DOHH2 (cell line): ENCODE results near the gene POLR2C.

ENCODE experiments used
- EZH2phosphoT487 ChIP-seq: fragments of 200-600 bp; sonication (generic); IDR thresholded peaks from 2 replicates; pipeline ENCODE4 v1.6.1; 2017; ENCODE audit warnings: borderline replicate concordance, mild to moderate bottlenecking, antibody characterized with exemption, low read length, moderate library complexity, mixed read lengths
- TF ChIP-seq, protein P1 (sequence below): fragments of 200-600 bp; sonication (generic); IDR thresholded peaks from one replicate; pipeline ENCODE4 v1.5.1; 2014; ENCODE audit warnings: antibody characterized with exemption, mild to moderate bottlenecking, low read depth, low read length; ENCODE audit not compliant: poor library complexity, severe bottlenecking

DNA sequence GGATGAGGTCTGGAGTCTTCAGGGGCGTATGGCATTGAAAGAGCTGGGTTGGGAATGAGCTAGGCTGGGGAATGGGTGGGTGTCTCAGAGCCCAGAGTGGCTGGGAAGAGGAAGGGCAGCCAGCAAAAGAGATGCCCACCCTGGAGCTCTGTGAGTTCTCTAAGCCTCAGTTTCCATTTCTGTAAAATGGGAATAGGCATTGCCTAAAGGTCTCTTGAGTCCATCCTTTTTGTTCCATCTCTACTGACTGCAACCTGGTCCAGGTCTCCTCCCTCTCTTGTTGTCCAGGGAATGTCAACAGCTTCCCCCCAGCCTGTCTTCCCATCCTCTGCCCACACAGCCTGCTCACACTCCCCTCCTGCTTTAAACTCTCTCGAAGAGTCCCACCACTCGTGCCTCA, 54.3 kb downstream of the POLR2C start:
- TF ChIP-seq, protein P1, sequence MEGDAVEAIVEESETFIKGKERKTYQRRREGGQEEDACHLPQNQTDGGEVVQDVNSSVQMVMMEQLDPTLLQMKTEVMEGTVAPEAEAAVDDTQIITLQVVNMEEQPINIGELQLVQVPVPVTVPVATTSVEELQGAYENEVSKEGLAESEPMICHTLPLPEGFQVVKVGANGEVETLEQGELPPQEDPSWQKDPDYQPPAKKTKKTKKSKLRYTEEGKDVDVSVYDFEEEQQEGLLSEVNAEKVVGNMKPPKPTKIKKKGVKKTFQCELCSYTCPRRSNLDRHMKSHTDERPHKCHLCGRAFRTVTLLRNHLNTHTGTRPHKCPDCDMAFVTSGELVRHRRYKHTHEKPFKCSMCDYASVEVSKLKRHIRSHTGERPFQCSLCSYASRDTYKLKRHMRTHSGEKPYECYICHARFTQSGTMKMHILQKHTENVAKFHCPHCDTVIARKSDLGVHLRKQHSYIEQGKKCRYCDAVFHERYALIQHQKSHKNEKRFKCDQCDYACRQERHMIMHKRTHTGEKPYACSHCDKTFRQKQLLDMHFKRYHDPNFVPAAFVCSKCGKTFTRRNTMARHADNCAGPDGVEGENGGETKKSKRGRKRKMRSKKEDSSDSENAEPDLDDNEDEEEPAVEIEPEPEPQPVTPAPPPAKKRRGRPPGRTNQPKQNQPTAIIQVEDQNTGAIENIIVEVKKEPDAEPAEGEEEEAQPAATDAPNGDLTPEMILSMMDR: no peak
- no peak for TF ChIP-seq EZH2phosphoT487
